Skin epidermis (tissue), 12 donors: ENCODE measurements around the gene TSKU.
"Not testable (repeated sequence)": the region's sequence is repeated elsewhere in the genome, so short reads cannot be mapped to it uniquely, and the experiment has no call there.

Experiments
- H3K27ac ChIP-seq, 21 experiments: fragments of 200-600 bp; sonication (generic) in 11 of 21; one replicate each; pipeline ENCODE4 v1.5.0; 2020; ENCODE audit warnings: mild to moderate bottlenecking in 3 of 21, inconsistent platforms in 2 of 21, moderate library complexity in 2 of 21
- H3K4me3 ChIP-seq, 7 experiments: fragments of 200-600 bp; sonication (generic) in 2 of 7; one replicate each; pipeline ENCODE4 v1.5.0; 2020; ENCODE audit warnings: inconsistent platforms in 2 of 7, mild to moderate bottlenecking in 2 of 7, moderate library complexity in 1 of 7

The TSKU gene

GRCh38 chr11:76807206-76807875, 24.2 kb downstream of the TSKU start:
- no peak overlapping the region for H3K4me3 ChIP-seq
- H3K27ac ChIP-seq = peak overlapping the region in 8 of 21 experiments; percentile 20 to 64 (median 49)

DNA sequence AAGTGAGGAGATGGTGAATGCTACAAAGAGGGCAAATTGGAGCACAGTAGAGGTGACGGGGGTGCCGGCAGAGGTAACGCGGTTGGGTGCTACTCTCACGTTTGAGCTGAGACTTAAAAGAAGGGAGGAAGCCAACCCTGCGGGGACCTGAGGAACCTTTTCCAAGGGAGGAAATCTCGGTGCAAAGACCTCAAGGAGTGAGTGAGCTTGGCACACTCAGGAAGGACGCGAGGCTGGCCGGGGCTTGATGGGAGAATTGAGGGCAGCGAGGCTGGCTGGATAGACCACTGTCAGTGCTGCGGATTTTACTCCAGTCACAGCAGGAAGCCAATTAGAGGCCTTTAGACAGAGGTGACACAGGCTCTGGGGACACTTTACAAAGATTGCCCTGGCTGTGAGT, 25.0 kb downstream of the TSKU start:
- peak overlapping the region in 1 of 21 experiments; percentile 38 for H3K27ac ChIP-seq
- no peak overlapping the region for H3K4me3 ChIP-seq

DNA sequence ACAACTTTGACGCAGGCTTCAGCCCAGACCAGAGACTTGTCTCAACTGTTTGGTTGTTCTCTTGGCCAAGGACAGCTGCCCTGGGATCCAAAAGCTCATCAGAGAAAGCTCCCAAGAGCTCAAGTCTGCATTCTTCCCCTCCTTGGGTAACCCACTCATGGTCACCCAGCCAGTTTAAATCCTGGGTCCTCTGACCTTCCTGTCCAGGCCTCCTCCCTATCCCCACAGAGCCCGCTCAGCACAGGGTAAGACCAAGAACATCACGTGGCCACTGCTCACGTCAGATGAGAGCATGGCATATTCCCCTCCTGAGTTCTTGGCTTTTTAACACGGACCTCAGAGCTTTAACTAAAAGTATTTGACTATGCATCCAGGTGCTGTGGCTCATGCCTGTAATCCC, 25.8 kb downstream of the TSKU start:
- no peak overlapping the region for H3K27ac ChIP-seq
- H3K4me3 ChIP-seq = no peak overlapping the region

- peak overlapping the region in 1 of 21 experiments; percentile 26 for H3K27ac ChIP-seq
- no peak overlapping the region for H3K4me3 ChIP-seq
Measured at GRCh38 chr11:76810151-76810853, 27.1 kb downstream of the TSKU start.

- Histone ChIP-seq H3K4me3 (no peak overlapping the region), H3K27ac (no peak overlapping the region)
Measured at GRCh38 chr11:76811259-76811658, 28.1 kb downstream of the TSKU start.

DNA sequence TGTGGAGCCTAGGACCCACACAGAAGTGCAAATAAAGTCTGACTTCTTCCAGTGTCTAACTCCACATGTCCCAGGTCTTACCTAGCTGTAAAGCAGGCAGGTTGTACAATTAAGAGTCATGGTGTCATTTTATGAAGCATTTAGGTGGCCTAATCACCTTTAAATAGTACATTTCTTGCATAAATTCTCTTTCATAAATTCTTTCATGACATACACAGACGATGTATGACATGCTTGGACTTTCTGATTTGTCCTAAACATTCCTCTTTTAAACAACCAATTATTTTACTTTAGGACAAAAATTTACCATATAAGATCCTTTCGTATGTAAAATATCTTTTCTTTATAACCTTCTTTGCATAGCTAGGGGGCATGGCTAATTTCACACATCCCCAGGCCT, 31.3 kb downstream of the TSKU start:
- Histone ChIP-seq H3K27ac (no peak overlapping the region), H3K4me3 (no peak overlapping the region)

- not testable (repeated sequence) for H3K27ac ChIP-seq, H3K4me3 ChIP-seq
Measured at GRCh38 chr11:76815678-76816077, 32.5 kb downstream of the TSKU start.

DNA sequence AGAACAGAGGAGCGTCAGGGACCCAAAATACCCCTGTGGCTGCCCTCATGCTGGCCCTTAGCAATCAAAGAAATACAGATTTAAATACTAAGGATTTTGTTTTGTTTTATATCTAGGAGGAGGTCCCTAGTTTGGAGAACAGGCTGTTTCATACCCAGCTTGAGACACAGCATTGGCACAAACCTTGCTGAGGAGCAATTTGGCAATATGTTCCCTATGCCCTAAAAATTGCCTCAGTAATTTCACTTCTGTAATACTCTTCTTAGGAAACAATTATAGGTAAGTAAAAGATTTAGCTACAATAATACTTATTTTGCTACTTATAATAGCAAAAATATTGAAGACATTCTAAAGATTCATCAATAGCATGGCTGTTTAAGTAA, 37.0 kb downstream of the TSKU start:
- Histone ChIP-seq H3K4me3 (no peak overlapping the region), H3K27ac (peak overlapping the region in 2 of 21 experiments; percentile 26 to 31)

GRCh38 chr11:76821396-76821795, 38.2 kb downstream of the TSKU start:
- not testable (repeated sequence) for H3K27ac ChIP-seq, H3K4me3 ChIP-seq

DNA sequence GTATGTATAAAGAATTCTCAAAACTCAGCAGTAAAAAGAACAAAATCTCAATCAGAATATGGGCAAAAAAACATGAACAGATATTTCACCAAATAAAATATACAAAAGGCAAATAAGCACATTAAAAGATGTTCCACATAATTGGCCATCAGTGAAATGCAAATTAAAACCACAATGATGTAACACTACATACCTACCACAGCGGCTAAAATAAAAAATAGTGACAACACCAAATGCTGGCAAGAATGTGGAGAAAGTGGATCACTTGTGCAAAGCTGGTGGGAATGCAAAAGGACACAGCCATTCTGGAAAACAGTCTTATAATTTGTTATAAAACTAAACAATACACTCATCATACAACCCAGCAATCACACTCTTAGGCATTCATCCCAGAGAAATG, 39.2 kb downstream of the TSKU start:
- Histone ChIP-seq H3K27ac (no peak overlapping the region), H3K4me3 (no peak overlapping the region)

- Histone ChIP-seq H3K4me3 (no peak overlapping the region), H3K27ac (peak overlapping the region in 15 of 21 experiments; percentile 4 to 70 (median 51))
Measured at GRCh38 chr11:76823481-76824028, 40.4 kb downstream of the TSKU start.

- Histone ChIP-seq H3K27ac (peak overlapping the region in 16 of 21 experiments; percentile 4 to 72 (median 60)), H3K4me3 (no peak overlapping the region)
Measured at GRCh38 chr11:76824083-76824939, 41.2 kb downstream of the TSKU start.

GRCh38 chr11:76824980-76825725, 42.0 kb downstream of the TSKU start:
- peak overlapping the region in 17 of 21 experiments; percentile 3 to 72 (median 47) for H3K27ac ChIP-seq
- H3K4me3 ChIP-seq = no peak overlapping the region

DNA sequence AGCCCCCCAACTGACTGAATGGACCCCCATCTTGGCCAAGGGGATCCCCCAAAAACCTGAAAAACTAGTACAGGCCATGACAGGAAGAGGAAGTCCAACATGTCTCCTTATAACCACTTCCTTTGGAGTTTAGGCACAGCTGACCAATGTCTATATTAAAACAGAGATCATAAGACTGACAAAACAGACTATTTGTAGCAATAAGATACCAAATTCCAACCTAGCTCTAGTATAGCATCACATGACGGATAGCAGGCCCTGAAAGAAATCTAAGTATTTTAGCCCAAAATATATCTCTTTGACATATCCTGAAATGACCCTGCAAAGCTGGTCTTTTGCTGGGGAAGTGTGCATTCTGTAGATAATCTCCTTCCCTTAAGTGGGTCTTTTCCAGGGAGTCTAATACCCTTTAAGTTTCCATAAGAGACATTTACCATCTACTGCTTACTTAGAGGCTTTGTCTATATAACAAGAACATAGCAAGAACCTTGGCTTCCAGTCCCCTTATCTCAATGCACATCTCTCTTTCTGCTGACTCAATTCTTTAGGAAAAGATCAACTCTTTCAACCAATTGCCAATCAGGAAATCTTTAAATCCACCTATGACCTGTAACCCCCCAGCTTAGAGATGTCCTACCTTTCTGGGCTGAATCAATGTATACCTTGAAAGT, 42.7 kb downstream of the TSKU start:
- Histone ChIP-seq H3K27ac (peak overlapping the region in 14 of 21 experiments; percentile 3 to 72 (median 44)), H3K4me3 (no peak overlapping the region)

DNA sequence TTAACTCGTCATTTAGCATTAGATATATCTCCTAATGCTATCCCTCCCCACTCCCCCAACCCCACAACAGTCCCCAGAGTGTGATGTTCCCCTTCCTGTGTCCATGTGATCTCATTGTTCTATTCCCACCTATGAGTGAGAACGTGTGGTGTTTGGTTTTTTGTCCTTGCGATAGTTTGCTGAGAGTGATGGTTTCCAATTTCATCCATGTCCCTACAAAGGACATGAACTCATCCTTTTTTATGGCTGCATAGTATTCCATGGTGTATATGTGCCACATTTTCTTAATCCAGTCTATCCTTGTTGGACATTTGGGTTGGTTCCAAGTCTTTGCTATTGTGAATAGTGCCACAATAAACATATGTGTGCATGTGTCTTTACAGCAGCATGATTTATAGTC, 43.4 kb downstream of the TSKU start:
- not testable (repeated sequence) for H3K27ac ChIP-seq, H3K4me3 ChIP-seq

- H3K27ac ChIP-seq = not testable (repeated sequence)
Measured at GRCh38 chr11:76827005-76827404, 43.8 kb downstream of the TSKU start.

DNA sequence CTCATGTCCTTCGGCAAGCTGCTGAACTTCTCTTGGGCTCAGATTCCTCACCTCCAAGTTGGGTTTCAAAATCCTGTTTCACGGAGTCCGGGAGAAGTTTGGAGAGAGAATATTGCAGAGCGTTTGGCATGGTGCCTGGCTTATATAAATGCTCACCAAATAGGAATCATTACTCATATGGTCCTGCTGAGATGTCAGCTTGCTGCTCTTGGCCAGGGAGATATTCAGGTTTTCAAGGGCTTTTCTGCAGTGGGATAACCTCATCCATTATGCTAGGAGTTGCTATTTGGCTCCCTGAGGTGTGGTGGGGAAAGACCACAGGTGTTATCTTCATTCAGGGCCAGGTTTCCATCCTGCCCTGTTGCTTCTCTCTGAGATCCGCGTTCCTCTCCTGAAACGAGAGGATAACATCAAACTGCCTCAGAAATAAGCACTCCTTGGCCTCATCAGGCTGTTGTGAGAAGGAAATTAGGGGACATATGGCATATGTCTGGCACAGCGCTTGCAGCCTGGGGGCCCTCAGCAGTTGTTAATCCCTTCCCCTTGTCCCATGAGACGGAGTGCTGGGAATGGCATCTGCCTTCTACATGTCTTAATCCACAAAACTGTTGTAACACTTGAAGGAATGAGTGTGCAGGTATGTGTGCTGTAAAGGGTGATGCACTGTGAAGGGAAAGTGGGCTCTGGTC, 47.6 kb downstream of the TSKU start:
- Histone ChIP-seq H3K4me3 (no peak overlapping the region), H3K27ac (no peak overlapping the region)

More at GRCh38 chr11:76827005-76827404, 43.8 kb downstream of the TSKU start:
- H3K4me3 ChIP-seq = not testable (repeated sequence)

DNA sequence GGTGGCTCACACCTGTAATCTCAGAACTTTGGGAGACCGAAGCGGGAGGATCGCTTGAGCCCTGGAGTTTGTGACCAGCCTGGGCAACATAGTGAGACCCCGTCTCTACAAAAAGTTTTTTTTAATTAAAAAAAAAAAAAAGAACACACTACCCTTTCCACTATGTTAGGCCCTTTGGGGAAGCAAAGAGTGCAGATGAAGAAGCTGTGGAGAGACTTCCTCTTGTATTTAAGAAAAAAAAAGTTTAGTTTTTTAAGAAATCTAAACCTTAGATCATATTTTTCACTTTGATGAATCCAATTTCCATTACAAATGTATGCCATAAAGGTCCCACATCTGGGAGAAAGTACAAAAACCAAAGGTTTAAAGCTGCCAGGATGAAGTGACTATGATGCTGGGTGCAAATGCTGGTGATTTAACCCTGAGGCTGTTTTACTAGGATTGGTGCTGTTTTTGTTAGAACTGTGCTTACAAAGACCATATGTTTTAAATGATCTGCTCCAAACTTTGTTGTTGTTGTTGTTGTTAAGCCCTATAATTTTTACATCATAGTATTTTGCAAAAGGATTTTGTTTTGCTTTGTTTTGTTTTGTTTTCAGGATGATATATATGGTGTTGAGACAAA, 48.6 kb downstream of the TSKU start:
- H3K27ac ChIP-seq = peak overlapping the region in 1 of 21 experiments; percentile 39
- H3K4me3 ChIP-seq = no peak overlapping the region
